Mesothelial cell of epicardium (in vitro differentiated cells): ENCODE data around the gene CACFD1. TPM values are rescaled to one million over a fixed set of nuclear protein-coding genes. Genes with fewer than 3 reads are reported as not detected.

ENCODE experiments used
- DNase-seq, 2 experiments: peaks; one replicate each; pipeline ENCODE4 v3.0.0; 2021; ENCODE audit warnings: low spot score in 2 of 2; ENCODE audit not compliant: unreplicated experiment in 2 of 2
- H3K27ac Mint-ChIP-seq: 2 replicates; pipeline ENCODE4 v1.8.0; 2021; ENCODE audit warnings: mixed read lengths
- H3K27me3 Mint-ChIP-seq: 2 replicates; pipeline ENCODE4 v1.8.0; 2021; ENCODE audit warnings: low read depth, mixed read lengths
- H3K36me3 Mint-ChIP-seq: 2 replicates; pipeline ENCODE4 v1.8.0; 2021; ENCODE audit warnings: mixed read lengths
- H3K4me1 Mint-ChIP-seq: 2 replicates; pipeline ENCODE4 v1.8.0; 2021; ENCODE audit warnings: mixed read lengths
- H3K4me3 Mint-ChIP-seq: 2 replicates; pipeline ENCODE4 v1.8.0; 2021; ENCODE audit warnings: mild to moderate bottlenecking, moderate library complexity, mixed read lengths
- H3K9me3 Mint-ChIP-seq: 2 replicates; pipeline ENCODE4 v1.8.0; 2021; ENCODE audit warnings: mixed read lengths
- CTCF ChIP-seq: fragments of 200-600 bp; sonication (generic); IDR thresholded peaks from one replicate; pipeline ENCODE4 v1.5.0; 2021; ENCODE audit warnings: antibody characterized with exemption; ENCODE audit not compliant: unreplicated experiment
- total RNA-seq: library from RNA; stranded (reverse); gene quantifications from 3 replicates; pipeline ENCODE4 v1.2.1, GENCODE V29; 2021

Gene CACFD1
- total RNA-seq, 1 donor from 2014 or later: 35.4 TPM

DNA sequence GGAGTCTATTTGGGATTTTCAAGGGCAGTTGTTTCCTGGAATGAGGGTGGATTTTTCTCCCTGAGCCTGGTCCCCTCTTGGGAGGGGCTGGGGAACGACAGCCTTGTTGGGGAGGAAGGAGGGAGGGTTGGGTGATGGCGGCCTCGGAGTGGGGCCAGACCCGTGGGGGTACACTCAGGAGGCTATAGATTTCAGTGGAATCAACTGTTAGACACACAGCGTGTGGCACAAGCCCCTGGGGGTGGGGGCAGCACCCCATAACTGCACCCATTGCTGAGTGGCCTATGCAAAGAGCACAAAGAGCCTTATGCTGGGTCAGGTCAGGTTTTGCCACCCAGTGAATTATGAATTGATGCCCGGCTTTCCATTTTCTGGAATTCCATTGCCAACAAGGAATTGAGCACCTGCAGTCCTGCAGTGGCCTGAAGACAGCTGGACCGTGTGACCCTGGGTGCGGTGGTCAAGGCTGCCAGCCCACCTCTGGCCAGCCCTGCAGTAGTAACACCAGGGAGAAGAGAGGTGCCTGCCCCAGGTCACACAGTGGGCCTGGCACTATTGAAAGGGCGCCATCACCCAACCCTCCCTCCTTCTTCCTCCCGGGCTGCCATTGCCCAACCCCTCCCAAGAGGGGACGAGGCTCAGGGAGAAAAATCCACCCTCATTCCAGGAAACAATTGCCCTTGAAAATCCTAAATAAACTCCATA is 56.6 kb downstream of the CACFD1 start:
- peak overlapping the region; percentile 5 for H3K27ac Mint-ChIP-seq
- H3K4me3 Mint-ChIP-seq: no peak overlapping the region
- no peaks in the 10 kb centered on the region for H3K27me3 Mint-ChIP-seq
- TF ChIP-seq CTCF: no peak
- DNase-seq: no peak
- H3K9me3 Mint-ChIP-seq: no peaks in the 10 kb centered on the region
- H3K36me3 Mint-ChIP-seq: no peaks in the 10 kb centered on the region
- peaks cover 30% of the 10 kb centered on the region for H3K4me1 Mint-ChIP-seq

DNA sequence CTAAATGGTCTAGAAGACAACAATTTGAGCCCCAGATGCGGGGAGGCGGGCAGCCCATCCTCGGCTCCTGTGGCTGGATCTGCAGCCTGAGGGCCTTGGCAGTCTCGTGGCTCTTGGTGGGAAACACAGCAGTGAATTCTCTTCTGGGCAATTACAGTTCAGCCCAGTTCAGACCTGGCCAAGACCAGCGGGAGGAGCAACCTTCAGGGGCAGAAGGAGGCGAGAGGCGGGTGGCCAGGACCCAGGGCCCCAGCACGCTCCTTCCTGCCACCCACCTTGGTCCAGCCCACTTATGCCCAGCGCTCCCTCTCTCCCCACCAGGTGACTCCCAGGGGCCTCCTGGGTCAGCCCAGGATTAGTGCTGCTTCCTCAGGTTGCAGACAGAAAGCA is 57.2 kb downstream of the CACFD1 start:
- Mint-ChIP-seq H3K4me1 (peaks cover 30% of the 10 kb centered on the region), H3K4me3 (no peak overlapping the region), H3K27ac (no peak overlapping the region), H3K27me3 (no peaks in the 10 kb centered on the region), H3K36me3 (no peaks in the 10 kb centered on the region), H3K9me3 (no peaks in the 10 kb centered on the region)
- no peak for DNase-seq
- no peak for TF ChIP-seq CTCF

DNA sequence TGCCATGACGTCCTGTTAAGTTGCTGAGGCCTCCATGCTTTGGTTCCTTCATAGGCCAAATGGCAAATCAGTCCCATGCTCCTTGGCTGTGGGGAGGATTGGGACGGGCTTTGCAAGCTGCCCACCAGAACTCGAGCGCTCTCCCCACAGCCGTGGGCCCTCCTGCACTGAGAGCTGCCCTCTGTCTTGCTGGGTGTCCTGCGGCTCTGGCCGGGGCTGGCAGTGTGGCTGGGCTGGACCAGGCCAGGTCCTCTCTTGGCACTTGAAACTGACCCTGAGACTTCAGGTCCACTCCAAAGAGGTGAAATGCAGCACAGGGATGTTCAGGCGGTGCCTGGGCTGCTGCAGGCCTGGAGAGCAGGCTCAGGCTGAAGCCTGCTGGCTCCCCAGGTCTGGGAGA is 57.9 kb downstream of the CACFD1 start:
- no peak for TF ChIP-seq CTCF
- no peak overlapping the region for H3K27ac Mint-ChIP-seq
- H3K9me3 Mint-ChIP-seq: no peaks in the 10 kb centered on the region
- H3K4me3 Mint-ChIP-seq: no peak overlapping the region
- DNase-seq: no peak
- peaks cover 30% of the 10 kb centered on the region for H3K4me1 Mint-ChIP-seq
- no peaks in the 10 kb centered on the region for H3K27me3 Mint-ChIP-seq
- no peaks in the 10 kb centered on the region for H3K36me3 Mint-ChIP-seq

DNA sequence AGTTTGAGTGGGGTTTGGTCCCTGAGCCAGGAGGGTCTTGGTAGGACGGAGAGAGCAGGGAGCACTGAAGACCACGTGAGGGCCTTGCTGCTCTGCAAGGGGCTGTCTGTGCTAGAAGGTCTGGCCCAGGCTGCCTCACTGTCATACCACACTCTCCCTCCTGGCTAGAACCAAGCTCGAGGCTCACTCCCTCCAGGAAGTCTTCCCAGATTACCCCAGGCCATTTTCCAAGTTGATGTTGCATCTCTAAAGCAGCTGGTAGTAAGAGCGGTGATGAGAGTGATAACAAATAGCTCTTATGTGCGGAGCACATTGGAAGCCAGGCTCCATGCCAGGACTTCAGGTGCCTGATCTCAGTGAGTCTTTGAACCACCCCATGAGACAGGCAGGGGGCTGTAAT is 58.4 kb downstream of the CACFD1 start:
- Mint-ChIP-seq H3K9me3 (no peaks in the 10 kb centered on the region), H3K4me3 (no peak overlapping the region), H3K27ac (no peak overlapping the region), H3K36me3 (no peaks in the 10 kb centered on the region), H3K4me1 (peaks cover 32% of the 10 kb centered on the region), H3K27me3 (no peaks in the 10 kb centered on the region)
- TF ChIP-seq CTCF: no peak
- no peak for DNase-seq

DNA sequence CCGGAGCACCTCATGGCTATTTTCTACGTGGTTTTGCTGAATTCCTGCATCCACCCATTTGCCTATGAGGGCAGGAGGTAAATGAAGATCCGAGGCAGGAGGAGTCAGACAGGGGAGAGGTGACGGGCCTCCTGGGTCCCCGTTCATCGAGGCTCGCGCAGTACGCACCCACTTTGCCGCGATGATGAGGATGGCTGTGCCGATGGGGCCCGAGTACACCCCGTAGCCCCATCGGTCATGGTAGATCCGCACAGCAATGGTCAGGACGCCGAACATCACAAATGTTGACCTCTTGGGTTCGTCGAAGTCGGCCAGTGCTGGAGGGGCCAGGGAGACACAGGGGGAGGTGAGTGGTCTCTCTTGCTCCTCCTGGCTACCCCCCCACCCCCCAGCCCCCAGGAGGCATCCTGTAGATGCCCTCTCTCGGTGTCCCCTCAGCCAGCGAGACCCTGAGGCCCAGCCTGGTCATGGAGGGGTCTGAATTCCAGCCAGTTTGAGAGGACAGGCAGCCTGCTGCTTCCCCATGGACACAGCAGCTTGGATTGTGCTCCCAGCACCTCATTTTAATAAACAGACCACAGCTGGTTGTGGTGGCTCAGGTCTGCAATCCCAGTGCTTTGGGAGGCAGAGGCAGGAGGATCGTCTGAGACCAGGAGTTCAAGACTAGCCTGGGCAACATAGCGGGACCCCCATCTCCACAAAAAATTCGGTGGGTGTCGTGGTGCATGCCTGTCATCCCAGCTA is 59.1 kb downstream of the CACFD1 start:
- Mint-ChIP-seq H3K27ac (no peak overlapping the region), H3K4me3 (no peak overlapping the region), H3K36me3 (no peaks in the 10 kb centered on the region), H3K27me3 (no peaks in the 10 kb centered on the region), H3K4me1 (peaks cover 33% of the 10 kb centered on the region), H3K9me3 (no peaks in the 10 kb centered on the region)
- TF ChIP-seq CTCF: no peak
- DNase-seq: no peak
